Measurements from ENCODE around the gene PPM1H.

The PPM1H gene

DNA sequence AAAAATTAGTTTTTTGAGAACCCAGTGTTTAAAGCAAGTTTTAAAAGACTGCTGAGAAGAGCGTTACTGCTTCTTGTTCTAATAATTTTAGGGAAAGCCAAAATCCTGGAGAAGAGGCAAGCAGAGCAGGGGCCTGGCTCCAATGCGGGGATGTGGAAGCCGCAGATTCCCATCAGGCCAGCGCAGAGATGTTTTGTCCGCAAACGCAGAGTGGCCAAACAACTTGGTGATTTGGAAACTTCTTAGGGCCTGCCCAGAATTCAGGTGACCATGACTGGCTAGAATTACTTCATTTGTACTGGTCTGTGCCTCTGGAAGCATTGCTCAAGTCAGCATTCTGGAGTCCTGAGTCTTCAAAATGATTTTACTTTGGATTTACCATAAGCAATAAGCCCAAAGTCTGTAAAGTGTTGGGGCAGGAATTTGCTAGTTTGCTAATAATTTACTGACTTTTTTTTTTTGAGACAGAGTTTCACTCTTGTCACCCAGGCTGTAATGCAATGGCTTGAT, 208.4 kb downstream of the PPM1H start:
- no peak for DNase-seq

DNA sequence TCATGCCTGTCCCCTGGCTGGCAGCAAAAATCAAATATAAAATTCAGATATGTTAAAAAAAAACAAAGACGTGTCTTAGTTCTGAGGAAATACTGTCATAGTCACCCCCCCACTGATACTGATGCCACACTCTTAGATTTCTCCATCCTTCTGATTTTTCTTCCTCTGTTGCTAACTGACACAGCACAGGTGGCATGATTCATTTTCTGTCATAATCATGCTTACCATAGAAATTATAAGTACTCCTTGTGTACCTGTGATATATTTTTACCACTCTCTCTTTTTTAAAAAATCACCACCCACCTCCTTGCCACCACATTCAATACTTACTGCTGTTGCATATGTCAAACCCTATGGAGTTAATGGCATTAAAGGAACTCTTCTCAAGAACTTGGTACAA, 209.2 kb downstream of the PPM1H start:
- DNase-seq = no peak

DNA sequence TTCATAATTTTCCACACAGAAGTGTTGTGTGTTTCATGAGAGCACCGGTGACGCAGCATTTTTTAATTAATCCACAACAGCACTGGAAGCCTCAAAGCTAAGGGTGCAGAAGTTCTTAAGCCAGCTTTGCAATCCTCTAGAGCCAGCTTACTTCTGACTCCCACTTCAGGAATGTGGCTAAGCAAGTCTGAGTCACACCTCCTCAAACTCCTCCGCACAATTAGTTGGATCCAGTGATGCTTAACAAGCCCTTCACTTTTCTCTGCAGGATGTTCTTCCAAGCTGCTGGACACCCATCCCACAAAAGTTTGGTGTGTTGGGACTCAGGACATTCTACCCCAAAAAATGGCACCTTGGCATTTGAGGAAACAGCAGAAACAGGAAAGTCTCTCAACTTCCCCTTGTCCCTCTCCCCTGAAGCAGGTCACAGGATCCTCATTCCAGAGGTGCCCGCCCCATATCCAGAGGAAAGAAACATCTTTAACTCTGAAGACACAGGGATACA, 210.0 kb downstream of the PPM1H start:
- no peak for DNase-seq

DNA sequence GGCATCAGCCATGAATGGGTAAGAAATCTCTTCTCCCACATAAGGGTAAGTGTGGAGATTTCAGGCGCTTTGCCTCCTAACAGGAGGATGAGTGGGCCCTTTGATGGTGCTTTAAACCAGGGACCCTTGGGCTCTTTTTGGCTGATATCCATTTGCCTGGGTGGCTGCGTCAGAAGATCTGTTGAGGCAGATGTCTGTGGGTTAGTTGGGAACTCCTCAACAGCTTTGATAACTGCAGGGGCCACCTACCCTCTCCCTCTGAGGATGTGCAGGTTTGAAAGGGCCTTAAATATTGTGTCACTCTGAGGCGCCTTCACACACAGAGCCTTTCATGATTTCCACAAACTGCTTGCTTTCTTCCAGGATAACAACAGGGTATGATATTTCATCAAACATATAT, 210.7 kb downstream of the PPM1H start:
- DNase-seq = no peak

DNA sequence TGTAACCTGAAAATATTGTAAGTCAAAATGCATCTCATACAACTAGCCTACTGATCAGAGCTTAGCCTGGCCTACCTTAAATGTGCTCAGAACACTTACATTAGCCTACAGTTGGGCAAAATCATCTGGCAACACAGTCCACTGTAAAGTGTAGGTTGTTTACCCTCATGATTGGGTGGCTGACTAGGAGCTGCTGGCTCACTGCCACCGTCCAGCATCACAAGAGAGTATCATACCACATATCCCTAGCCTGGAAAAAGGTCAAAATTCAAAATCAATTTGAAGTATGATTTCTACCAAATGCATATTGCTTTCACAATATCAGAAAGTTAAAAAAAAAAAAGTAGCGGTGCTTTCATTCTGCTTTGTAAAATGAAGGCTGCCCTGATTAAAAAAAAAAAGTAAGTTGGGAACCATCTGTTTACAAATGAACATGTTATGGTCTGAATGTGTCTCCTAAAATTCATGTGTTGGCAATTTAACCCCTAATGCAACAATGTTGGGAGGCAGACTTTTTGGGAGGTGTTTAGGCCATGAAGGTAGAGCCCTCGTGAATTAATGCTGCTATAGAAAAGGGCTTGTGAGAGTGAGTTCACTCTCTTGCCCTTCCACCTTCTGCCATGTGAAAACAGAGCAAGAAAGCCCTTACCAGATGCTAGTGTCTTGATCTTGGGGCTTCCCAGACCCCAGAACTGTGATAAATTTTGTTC, 211.8 kb downstream of the PPM1H start:
- no peak for DNase-seq

DNA sequence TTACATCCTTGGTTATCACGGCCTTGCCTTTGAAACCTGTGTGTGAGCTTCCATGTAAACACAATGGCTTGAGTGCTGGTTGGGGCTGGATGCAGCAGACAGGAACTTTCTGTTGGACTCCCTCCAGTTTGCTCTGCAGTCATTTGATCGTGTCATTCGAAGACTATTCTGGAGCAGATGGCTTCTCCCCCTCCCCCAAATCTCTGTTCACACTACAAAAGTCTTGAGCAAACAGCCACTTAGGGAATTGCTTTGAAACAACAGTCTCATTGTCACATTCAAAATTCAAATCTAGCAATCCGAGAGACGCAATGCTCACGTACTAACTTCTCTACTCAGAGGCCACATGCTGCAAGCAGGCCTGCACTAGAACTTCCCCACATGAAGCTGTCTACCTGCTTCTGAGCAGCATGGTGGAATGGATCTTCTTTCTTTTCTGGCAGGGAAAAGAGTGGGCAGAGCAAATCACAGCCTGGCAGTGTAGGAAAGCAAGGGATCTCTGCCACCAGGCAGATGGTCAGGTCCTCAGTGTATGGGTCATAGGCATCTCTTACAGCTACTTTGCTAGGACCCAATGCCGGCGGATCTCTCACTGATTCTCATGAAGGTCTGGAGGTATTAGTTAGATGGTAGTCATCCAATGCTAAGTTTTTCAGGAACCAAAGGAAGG, 214.2 kb downstream of the PPM1H start:
- no peak for DNase-seq

DNA sequence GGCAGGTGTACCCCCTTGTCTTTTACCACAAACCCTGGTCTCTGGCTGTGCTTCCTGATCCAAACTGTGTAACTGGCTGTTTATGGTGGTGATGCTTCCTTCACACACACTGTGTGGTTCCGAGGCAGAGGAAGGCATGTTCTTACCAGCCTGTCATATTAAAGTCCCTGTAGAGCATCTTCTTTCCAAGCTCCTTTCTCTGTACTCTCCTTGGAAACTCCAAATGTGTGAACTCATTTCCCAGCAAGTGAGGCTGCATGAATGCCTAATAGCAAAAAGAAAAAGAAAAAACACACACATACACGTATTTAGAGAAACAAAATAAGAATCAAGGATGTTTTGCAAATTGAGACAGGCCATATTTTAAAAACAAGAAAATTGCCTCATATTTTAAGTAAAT, 214.9 kb downstream of the PPM1H start:
- no peak for DNase-seq

DNA sequence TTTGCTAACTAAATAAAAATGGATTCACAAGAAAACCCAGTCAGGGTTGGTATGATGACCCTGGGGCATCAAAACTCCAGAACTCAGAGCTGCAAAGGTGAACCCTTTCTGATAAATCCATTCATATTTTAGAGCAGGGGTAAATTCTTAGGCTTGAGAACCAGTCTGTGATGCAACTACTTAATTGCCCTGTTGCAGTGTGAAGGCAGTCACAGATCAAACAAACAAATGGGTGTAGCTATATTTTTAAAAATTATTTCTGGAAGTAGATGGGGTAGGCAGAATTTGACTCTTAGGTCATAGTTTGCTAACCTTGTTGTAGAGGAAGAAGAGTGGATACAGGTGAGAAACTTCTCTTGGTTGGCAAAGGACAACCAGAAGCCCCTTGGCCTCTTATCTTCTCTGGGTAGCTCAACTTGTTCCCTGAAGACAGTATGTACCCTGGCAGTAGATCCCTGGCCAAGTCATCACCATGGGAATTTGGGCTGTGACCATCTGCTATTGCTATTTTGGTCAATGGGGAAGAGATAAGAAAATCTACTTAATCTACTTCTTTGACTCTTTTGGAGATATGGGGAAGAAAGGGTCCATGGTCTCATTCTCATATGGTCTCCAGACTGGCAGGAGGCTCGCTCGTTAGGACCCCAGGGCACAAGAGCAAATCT, 216.1 kb downstream of the PPM1H start:
- no peak for DNase-seq

DNA sequence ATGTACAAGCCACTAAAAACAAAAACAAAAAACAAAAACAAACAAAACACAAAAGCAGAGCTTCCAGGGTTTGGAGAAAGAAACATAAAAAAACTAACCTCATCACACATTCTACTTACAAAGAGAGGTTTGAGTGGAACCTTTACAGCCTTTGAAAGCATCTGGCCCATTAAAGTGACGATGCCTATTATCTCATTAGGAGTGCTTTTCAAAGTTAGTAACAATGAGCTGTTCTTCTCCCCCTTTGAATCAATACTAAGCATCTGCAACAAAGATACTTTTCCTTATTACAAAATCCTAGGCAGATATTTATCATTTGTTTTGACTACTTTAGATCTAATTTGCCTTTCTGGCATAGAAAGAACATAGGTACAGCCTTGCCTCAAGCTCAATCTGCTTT, 217.3 kb downstream of the PPM1H start:
- no peak for DNase-seq

DNA sequence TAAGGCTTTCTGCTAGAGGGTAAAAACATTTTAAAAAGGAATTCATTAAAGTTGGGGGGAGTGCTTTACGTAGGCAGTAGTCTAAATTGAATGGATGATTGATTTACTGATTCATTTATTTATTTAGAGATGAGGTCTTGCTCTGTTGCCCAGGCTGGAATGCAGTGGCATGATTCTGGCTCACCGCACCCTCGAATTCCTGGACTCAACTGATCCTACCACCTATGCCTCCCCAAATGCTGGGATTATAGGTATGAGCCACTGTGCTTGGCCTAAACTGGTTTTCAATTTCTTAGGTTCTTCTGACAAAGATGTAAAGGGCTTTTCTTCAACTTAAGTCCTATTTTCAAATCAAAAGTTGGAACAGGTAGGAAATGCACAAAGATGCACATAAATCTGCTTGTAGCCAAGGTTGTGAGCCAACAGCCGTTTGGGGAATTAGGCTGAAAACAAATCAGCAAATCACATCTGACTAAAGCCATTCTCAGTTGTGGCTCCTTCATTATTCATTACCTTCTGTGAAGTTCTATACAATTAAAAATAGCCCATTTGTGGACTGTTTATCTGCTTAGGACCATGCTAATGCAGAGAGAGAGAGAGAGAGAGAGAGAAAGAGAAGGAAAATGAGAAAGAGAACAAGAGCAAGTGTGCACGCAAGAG, 218.0 kb downstream of the PPM1H start:
- DNase-seq = no peak

DNA sequence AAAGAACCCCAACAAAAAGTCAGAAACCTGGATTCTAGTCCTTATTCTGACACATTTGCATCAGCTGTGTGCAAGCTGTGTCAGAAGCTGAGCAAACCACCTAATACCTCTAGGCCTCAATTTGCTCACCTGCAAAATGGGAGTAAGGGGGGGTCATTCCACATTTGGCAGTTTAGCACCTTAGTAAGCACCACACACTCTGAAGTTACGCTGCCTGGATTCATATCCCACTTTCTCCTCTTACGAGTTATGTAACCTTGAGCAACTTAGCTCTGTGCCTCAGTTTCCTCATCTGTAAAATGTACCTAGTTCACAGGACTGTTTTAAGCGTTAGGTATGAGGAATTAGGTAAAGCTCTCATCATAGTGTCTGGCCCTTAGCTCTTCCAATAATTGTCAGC, 218.9 kb downstream of the PPM1H start:
- no peak for DNase-seq

DNA sequence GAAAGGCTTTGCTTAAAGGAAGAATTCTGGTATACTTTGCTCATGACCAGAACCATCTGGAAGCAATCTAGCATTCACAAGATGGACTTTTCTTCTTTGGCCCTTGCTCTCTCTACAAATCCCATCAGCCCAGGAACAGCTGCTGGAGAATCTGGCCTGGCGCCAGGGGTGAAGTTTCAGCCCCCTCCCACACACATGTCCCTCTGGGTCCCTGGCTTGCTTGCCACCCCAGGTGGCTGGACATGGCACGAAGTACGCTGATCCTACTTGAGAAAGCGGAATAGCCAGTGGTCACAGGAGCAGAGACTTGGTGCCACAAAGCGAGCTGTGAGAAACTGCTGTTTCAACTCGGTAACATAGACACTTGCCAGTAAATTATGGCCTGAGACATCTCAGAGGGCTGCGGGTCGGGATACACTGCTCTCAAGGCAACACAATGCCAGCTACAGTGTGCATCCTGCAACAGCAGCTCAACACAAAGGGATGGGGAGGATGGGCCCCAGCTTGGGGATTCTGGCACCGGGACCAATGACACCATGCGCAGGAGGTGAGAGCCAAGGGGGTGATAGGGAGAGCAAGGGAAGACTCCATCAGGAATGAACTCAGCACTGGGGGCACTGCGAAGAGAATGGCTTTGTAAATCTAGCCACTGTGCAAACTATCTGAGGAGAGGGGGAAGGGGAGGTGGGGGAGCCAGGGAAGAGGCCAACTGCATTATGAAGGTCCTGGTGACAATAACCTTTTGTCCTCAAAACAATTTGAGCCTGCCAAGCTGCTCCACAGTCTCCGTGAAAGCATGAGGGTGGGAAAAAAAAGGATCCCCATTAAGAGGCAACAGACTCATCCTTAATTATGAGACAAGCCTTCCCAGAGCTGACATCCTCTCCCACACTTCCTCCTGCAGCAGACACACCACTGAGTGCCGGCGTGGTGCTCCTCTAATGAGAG, 219.9 kb downstream of the PPM1H start:
- DNase-seq = no peak

DNA sequence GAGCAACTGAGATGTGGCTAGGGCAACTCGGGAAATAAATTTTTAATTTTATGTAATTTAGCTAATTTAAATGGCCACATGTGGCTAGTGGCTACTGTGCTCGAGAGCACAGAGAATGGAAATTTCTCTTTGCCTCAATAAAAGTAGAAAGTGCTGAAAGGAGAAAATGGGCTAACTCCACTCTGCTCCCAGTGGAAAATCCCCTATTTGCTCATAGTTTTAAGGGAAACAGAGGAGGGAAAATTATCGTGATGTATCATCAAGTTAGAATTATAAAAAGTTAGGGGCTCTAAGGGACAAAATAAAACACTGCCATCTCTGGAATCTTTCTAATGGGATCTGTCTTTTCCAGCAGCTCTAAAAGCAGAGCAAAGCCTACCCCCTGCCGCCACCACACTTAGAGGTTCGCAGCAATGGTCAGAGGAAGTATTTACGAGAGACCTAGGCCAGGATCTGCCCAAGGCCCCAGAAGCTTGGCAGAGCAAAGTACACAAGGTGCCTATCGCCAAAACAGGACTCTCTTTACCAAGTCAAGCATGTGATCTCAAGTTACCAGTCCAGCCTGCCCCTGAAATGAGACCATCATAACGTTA, 220.7 kb downstream of the PPM1H start:
- DNase-seq = no peak

DNA sequence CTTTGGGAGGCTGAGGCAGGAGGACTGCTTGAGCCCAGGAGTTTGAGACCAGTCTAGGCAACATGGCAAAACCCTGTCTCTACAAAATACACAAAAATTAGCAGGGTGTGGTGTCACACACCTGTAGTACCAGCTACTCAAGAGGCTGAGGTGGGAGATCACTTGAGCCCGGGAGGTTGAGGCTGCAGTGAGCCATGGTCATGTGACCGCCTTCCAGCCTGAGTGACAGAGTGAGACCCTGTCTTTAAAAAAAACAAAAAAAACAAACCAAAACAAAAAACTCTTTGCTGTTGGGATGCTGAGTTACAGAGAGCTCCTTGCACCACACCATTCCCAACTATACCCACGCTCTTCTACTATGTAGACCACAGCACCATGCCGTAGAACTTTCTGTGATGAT, 221.2 kb downstream of the PPM1H start:
- no peak for DNase-seq

DNA sequence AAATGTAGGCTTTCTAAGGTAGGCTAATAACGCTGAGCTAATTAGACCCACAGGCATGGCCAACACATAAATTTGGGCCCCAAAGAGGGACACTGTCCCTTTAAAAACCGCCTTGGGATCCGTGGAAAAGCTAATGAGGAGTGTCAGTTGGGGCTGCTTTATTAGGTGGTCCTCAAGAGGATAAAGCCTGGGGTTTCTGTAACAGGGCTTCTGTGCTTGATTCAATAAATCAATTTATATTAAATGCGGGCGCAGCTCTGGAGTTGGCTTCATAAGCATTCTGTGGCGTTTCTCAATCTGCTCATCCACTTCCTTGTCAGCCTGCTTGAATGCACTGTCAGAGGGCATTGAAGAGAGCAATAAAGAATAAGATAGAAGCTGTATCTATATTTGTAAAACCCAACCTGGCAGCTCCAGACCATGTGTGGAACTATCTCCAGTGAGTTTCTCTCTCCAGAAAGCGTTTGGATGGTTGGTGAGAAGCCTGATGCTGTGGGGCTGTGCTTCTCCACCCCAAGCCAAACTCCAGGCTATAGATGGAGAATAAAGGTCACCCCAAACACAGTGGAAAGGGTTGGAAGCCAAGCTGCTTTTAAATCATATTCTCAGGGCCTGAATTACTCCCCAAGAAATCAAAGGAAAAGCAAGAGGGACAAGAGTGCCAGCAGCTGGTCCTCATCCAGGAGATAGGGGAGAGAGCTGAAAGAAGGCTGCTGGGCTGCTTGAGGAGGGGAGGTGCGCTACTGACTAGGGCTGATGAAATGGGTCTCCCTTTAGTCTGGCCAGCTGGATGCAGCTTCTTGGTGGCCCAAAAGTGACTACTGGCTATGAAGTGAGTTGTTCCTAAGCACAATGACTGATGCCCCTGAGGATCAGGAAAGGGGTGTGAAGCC, 222.0 kb downstream of the PPM1H start:
- no peak for DNase-seq

DNA sequence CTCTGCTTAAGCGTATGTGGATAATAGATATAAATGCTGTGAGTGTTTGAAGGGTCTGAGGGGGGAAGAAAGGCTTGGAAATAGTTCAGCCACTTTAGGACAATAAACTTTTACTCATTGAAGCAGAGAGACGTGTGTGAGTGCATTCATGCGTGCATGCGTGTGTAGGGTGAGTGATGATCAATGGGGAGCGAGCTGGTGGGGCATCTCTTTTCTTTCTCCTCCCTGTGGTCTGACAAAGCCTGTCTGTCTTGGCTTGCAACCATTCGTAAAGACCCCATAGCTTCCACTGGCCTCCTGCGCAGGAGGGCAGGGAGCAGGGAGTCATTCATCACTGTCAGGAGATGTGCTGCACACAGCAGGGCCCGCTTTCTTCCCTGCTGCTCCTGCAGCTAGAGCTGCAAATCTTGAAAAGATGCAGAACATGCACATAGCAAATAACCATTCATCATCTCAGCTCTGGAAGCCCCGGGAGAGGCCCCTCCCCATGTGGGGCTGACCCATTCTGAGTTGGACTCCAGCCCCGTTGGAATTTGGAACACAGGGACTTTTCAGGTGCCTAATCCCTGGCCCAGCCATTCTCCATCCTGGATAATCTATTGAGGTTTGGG, 223.2 kb downstream of the PPM1H start:
- DNase-seq = no peak

DNA sequence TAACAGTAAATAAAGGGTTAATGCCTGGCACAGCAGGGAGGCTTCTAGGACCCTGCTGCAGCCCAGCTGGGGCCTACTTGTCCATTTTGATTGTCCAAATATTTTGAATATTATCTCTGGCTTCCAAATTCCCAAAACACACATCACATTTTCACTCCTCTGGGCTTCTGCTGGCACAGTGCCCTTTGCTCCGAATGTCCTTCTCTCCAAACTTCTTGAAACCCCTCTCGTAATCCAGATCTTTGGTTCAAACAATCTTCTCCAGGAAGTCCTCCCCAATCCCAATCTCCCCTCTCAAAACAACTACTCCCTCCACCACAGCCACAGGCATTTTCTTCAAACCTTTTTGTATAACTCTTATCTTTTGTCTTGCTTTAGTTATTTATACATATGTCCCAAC, 225.6 kb downstream of the PPM1H start:
- DNase-seq = no peak

DNA sequence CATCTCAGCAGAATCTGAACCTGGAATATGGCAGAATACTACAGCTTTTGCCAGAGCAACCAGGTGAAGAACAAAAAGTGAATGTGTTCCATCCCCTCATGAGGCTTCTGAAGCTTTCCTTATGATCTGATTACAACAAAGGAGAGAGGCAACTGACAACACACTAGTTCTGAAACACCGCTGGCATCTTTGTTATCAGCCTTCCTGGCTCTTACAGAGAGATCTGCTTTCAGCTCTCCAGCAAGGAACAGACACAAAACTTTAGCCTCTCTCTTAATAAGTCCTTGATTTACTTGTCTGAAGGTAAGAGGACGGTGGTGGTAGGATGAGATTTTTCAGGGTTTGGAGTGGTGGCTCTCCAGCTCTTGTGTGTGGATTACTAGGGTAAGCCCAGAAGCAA, 227.0 kb downstream of the PPM1H start:
- DNase-seq = no peak

DNA sequence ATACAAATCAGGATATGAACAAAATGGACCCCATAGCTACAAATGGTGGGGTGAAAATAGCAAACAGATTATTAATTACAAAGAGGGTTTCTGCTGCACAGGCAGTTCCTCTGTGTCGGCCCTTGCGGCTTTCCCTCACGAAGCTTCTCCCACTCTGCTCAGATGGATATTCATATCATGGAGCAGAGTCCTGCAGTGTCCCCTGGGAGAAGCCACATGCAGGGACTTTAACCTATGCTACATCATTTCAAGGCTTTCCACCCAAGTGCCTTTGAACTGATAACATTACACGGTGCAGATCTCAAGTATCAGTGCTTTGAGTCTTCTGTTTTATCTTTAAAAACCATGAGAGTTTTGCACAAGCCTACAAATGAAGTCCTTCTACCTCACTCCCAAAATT, 229.1 kb downstream of the PPM1H start:
- DNase-seq = no peak

DNA sequence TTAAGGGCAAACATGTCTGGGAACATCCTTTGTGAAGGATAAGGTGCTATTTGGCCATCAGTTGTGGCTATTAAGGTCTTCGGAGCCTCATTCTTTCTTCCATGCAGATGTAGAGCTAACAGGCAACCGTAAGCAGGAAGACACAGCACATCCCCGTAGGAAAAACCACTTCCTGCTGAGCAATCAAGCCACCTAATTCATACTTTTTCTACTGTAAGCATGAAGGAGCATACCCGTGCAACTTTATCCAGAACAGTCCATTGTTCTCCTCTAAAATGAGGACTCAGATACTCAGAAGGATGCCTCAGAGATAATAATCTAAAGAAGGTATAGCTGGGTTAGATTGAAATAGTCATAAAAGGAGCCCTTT, 232.0 kb downstream of the PPM1H start:
- DNase-seq = no peak

All from effector CD8-positive, alpha-beta T cell (primary cell).